Vagina (tissue), 2 donors: Measurements from ENCODE around the gene EGFLAM.

Source experiments
- POLR2A ChIP-seq, 2 donors: fragments of 450-650 bp; IDR thresholded peaks; one replicate each; pipeline ENCODE4 v1.6.1; 2017; ENCODE audit warnings: antibody characterized with exemption in 2 of 2, mild to moderate bottlenecking in 2 of 2, moderate library complexity in 2 of 2
- TF ChIP-seq, protein P1 (sequence below), 3 experiments: fragments of 450-650 bp in 2 of 3; fragments of 200-600 bp in 1 of 3; sonication (generic) in 1 of 3; IDR thresholded peaks; one replicate each; pipeline ENCODE4 v1.5.1; 2017 to 2019; ENCODE audit warnings: antibody characterized with exemption in 3 of 3, mild to moderate bottlenecking in 2 of 3, moderate library complexity in 2 of 3

DNA sequence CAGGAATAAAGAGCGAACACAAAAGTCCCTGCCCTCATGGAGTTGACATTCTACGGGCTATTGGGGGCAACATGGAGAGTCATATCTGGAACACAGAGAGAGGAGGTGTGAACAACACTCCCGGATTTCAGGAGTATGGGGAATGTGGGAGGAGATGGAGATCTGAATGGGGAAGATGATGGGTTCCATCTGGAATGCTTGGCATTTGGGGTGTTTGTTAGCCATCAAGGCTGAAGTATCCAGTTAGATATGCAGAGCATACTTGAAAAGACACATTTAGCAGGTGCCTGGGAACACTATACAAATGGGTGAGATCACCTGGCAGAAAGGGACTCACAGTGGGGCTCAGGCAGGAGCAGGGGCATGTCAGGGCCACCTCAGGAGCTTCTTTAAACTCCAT lies 61.1 kb downstream of the EGFLAM start:
- no peak for TF ChIP-seq POLR2A (IDR thresholded peaks at IDR 0.05)
- TF ChIP-seq, protein P1, sequence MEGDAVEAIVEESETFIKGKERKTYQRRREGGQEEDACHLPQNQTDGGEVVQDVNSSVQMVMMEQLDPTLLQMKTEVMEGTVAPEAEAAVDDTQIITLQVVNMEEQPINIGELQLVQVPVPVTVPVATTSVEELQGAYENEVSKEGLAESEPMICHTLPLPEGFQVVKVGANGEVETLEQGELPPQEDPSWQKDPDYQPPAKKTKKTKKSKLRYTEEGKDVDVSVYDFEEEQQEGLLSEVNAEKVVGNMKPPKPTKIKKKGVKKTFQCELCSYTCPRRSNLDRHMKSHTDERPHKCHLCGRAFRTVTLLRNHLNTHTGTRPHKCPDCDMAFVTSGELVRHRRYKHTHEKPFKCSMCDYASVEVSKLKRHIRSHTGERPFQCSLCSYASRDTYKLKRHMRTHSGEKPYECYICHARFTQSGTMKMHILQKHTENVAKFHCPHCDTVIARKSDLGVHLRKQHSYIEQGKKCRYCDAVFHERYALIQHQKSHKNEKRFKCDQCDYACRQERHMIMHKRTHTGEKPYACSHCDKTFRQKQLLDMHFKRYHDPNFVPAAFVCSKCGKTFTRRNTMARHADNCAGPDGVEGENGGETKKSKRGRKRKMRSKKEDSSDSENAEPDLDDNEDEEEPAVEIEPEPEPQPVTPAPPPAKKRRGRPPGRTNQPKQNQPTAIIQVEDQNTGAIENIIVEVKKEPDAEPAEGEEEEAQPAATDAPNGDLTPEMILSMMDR (IDR thresholded peaks at IDR 0.05): no peak
